K562 (cell line): ENCODE measurements around the gene KPTN. TPM values are rescaled to one million over a fixed set of nuclear protein-coding genes. Genes with fewer than 3 reads are reported as not detected.

Experiments used
- ARID4B ChIP-seq: sonication (generic); formaldehyde crosslinking; IDR thresholded peaks from 2 replicates; pipeline ENCODE4 v1.8.0; 2022; ENCODE audit warnings: mild to moderate bottlenecking, missing genetic modification reagents
- BCOR ChIP-seq: fragments of 450-650 bp; IDR thresholded peaks from 2 replicates; pipeline ENCODE4 v1.6.1; 2016
- CBX8 ChIP-seq: fragments of 200-600 bp; sonication (generic); IDR thresholded peaks from 2 replicates; pipeline ENCODE4 v1.6.1; 2012; ENCODE audit warnings: borderline replicate concordance, mixed run types, low read depth, mild to moderate bottlenecking, moderate library complexity, mixed read lengths, low read length, control low read depth, inconsistent platforms; ENCODE audit not compliant: poor library complexity, severe bottlenecking; ENCODE audit errors: extremely low read depth
- CEBPG ChIP-seq, 3 experiments: fragments of 200-800 bp in 1 of 3; sonication (Bioruptor generic) in 1 of 3; sonication (generic) in 1 of 3; formaldehyde crosslinking in 1 of 3; IDR thresholded peaks in 2 of 3; conservative IDR thresholded peaks in 1 of 3; 2 replicates each; pipeline versions ENCODE4 v1.6.1 to v1.8.0; 2016 to 2022; ENCODE audit warnings: missing compliant biosample characterization in 2 of 3, missing genetic modification characterization in 2 of 3, mild to moderate bottlenecking in 1 of 3, missing genetic modification reagents in 1 of 3
- GABPB2 ChIP-seq: fragments of 250-450 bp; sonication (Bioruptor Pico); conservative IDR thresholded peaks from 2 replicates; pipeline ENCODE4 v1.5.1; 2021; ENCODE audit warnings: mild to moderate bottlenecking
- MBD2 ChIP-seq: sonication (generic); IDR thresholded peaks from 2 replicates; pipeline ENCODE4 v1.6.1; 2016; ENCODE audit warnings: low read depth, borderline replicate concordance
- MYC ChIP-seq, 2 experiments: fragments of 250-450 bp in 1 of 2; sonication (Bioruptor Pico) in 1 of 2; IDR thresholded peaks; 2 replicates each; pipeline versions ENCODE4 v1.5.1 to v1.6.1; 2012 to 2021; ENCODE audit warnings: low read depth in 2 of 2, borderline replicate concordance in 1 of 2, improper control_type of control experiment in 1 of 2, low read length in 1 of 2, mild to moderate bottlenecking in 1 of 2, moderate library complexity in 1 of 2
- NKRF ChIP-seq: fragments of 450-650 bp; IDR thresholded peaks from 2 replicates; pipeline ENCODE4 v1.6.1; 2016; ENCODE audit warnings: borderline replicate concordance
- POLR3A ChIP-seq: IDR thresholded peaks from 2 replicates; pipeline ENCODE4 v1.6.1; 2011; ENCODE audit warnings: borderline replicate concordance, mild to moderate bottlenecking, moderate library complexity; ENCODE audit not compliant: insufficient read length, insufficient read depth; ENCODE audit errors: extremely low read depth
- TEAD1 ChIP-seq, 2 experiments: fragments of 450-650 bp in 1 of 2; sonication (generic) in 1 of 2; formaldehyde crosslinking; IDR thresholded peaks; 2 replicates each; pipeline versions ENCODE4 v1.4.0 to v1.8.0; 2020 to 2022; ENCODE audit warnings: mild to moderate bottlenecking in 2 of 2, missing genetic modification reagents in 1 of 2
- ZBED1 ChIP-seq: IDR thresholded peaks from 2 replicates; pipeline ENCODE4 v1.6.1; 2014
- ZNF23 ChIP-seq: fragments of 250-450 bp; sonication (Bioruptor Pico); IDR thresholded peaks from 2 replicates; pipeline ENCODE4 v1.4.0; 2020; ENCODE audit warnings: mild to moderate bottlenecking
- ZNF263 ChIP-seq: sonication (generic); formaldehyde crosslinking; IDR thresholded peaks from 2 replicates; pipeline ENCODE4 v1.8.0; 2022; ENCODE audit warnings: mild to moderate bottlenecking, missing genetic modification reagents, borderline replicate concordance
- ZNF551 ChIP-seq: fragments of 250-450 bp; sonication (Bioruptor Pico); IDR thresholded peaks from 2 replicates; pipeline ENCODE4 v1.5.0; 2021; ENCODE audit warnings: mild to moderate bottlenecking, moderate library complexity
- ZNF584 ChIP-seq: fragments of 200-800 bp; sonication (Bioruptor generic); IDR thresholded peaks from 2 replicates; pipeline ENCODE4 v1.6.1; 2016; ENCODE audit warnings: low read depth, mild to moderate bottlenecking, missing genetic modification characterization, missing compliant biosample characterization
- polyA plus RNA-seq, 8 experiments: library from polyadenylated mRNA; depleted of rRNA in 4 of 8; stranded (reverse) in 5 of 8; unstranded in 3 of 8; fragments of >200 nt; fragmentation: Nextera tagmentation in 2 of 8; fragmentation: Illumina TruSeq in 1 of 8; extraction: Ambion mirVana in 2 of 8; extraction: Trizol in 1 of 8; gene quantifications; 2 replicates each; pipeline versions ENCODE4 v1.2.1 to v1.2.3, GENCODE V29; 2011 to 2014; ENCODE audit warnings: inconsistent platforms in 1 of 8, missing spikeins in 1 of 8
- total RNA-seq, 7 experiments: library from RNA; depleted of rRNA in 6 of 7; stranded (reverse); fragments of >200 nt in 6 of 7; fragmentation: Illumina TruSeq in 2 of 7; extraction: Trizol in 2 of 7; gene quantifications; 2 replicates each; pipeline versions ENCODE4 v1.2.1 to v1.2.3, GENCODE V29; 2011 to 2021; ENCODE audit warnings: low replicate concordance in 1 of 7

The KPTN gene
- total and polyA plus RNA-seq, 9 of the 15 experiments (the other 6 are each of a cell fraction or from before 2014, with no cell fraction given) = 0.56 to 18.2 (median 8.5) TPM

DNA sequence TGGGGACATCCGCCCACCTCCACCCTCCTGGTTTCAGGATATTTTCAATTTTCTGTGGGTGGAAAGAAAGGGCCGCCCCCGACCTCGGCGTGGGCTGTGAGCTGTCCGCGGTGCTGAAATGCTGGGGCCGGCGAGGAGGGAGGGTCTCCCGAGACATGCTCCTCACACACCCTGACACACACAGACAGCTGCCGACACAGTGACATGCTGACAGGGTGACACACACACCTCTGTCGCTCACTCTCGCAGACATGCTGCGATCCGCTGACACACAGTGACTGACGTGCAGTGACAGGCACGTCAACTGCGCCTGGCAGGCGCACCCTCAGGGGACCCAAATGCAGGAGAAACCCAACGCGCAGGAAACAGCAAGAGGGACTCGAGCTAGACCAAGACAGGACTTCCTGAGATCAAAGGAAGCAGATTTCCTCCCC, 39.6 kb downstream of the KPTN start (continued):
- TF ChIP-seq NKRF = 0 out of 2 replicates have a peak, but pooled peaks have one; percentile 40
- peak; percentile 42; the same call in 1 of the 2 replicates for TF ChIP-seq CEBPG (CRISPR knock-in tag; IDR thresholded peaks at IDR 0.05)
- no peak for TF ChIP-seq CEBPG (tag; conservative IDR thresholded peaks at IDR 0.05 in 1 of 2, IDR thresholded peaks at IDR 0.05 in 1 of 2)
- peak; percentile 59; the same call in 1 of the 2 replicates for TF ChIP-seq ZNF263 (CRISPR knock-in tag)
- peak; percentile 74 for TF ChIP-seq BCOR
- no peak for TF ChIP-seq MYC (IDR thresholded peaks at IDR 0.05; ENCODE audit: low read depth, low read length)
- TF ChIP-seq MYC (CRISPR knock-in tag; IDR thresholded peaks at IDR 0.05; ENCODE audit: borderline replicate concordance, low read depth) = no peak
- TF ChIP-seq GABPB2 (CRISPR knock-in tag) = no peak
- peak in 1 of 2 experiments; percentile 84; a peak in 1 of 4 replicates for TF ChIP-seq TEAD1 (CRISPR knock-in tag; IDR thresholded peaks at IDR 0.05)
- no peak for TF ChIP-seq POLR3A
- no peak for TF ChIP-seq ZNF551 (CRISPR knock-in tag)
- peak; percentile 48; the same call in 1 of the 2 replicates for TF ChIP-seq ZNF584
- no peak for TF ChIP-seq CBX8
- peak; percentile 89 for TF ChIP-seq ARID4B (CRISPR knock-in tag)
- no peak for TF ChIP-seq MBD2
- no peak for TF ChIP-seq ZNF23 (CRISPR knock-in tag)
- TF ChIP-seq ZBED1 = peak; percentile 81; the same call in 1 of the 2 replicates
